Breast epithelium (tissue), 3 donors: ENCODE data around the gene ASS1.

Experiments used
- POLR2A ChIP-seq: fragments of 450-650 bp; IDR thresholded peaks from one replicate; pipeline ENCODE4 v1.6.1; 2016; ENCODE audit warnings: antibody characterized with exemption, mild to moderate bottlenecking, moderate library complexity
- POLR2AphosphoS5 ChIP-seq, 3 donors: sonication (generic); formaldehyde crosslinking; IDR thresholded peaks; one replicate each; pipeline ENCODE4 v1.6.1; 2017; ENCODE audit warnings: antibody characterized with exemption in 3 of 3
- TF ChIP-seq, protein P1 (sequence below), 3 donors: fragments of 450-650 bp; IDR thresholded peaks; one replicate each; pipeline ENCODE4 v1.5.1; 2016 to 2017; ENCODE audit warnings: antibody characterized with exemption in 3 of 3, mild to moderate bottlenecking in 3 of 3, moderate library complexity in 3 of 3

- TF ChIP-seq, protein P1, sequence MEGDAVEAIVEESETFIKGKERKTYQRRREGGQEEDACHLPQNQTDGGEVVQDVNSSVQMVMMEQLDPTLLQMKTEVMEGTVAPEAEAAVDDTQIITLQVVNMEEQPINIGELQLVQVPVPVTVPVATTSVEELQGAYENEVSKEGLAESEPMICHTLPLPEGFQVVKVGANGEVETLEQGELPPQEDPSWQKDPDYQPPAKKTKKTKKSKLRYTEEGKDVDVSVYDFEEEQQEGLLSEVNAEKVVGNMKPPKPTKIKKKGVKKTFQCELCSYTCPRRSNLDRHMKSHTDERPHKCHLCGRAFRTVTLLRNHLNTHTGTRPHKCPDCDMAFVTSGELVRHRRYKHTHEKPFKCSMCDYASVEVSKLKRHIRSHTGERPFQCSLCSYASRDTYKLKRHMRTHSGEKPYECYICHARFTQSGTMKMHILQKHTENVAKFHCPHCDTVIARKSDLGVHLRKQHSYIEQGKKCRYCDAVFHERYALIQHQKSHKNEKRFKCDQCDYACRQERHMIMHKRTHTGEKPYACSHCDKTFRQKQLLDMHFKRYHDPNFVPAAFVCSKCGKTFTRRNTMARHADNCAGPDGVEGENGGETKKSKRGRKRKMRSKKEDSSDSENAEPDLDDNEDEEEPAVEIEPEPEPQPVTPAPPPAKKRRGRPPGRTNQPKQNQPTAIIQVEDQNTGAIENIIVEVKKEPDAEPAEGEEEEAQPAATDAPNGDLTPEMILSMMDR (IDR thresholded peaks at IDR 0.05): no peak
- TF ChIP-seq POLR2A (no peak), POLR2AphosphoS5 (IDR thresholded peaks at IDR 0.05) (no peak)
Observed at GRCh38 chr9:130526193-130526853, 81.6 kb downstream of the ASS1 start.
